IMR-90 (cell line): ENCODE data around the gene DLK2. TPM values are rescaled to one million over a fixed set of nuclear protein-coding genes. Genes with fewer than 3 reads are reported as not detected.

Experiments used
- ATAC-seq: fragments of 200-7000 bp; cut with Tn5 transposase; 2 replicates; pipeline ENCODE4 v1.9.1; 2020; ENCODE audit warnings: low read depth, mild to moderate bottlenecking, moderate library complexity
- BruUV-seq: library from RNA; stranded (reverse); fragments of 400-500 nt; replicated peaks from 2 replicates; lab custom pipeline; 2021; lab: Mats Ljungman, UMichigan
- CTCF ChIA-PET: fragments of 300-600 bp; formaldehyde crosslinking; extraction: SDS; loops from one replicate; lab custom pipeline; 2021; ENCODE audit warnings: antibody characterized with exemption; lab: Yijun Ruan, JAX
- POLR2A ChIA-PET: fragments of 300-600 bp; sonication (Branson Sonifier 250); formaldehyde crosslinking; loops from one replicate; lab custom pipeline; 2022; ENCODE audit warnings: antibody characterized with exemption; ENCODE audit not compliant: unreplicated experiment; lab: Charles Lee
- DNase-seq: peaks from one replicate; pipeline ENCODE4 v3.0.0; 2013
- H2AFZ ChIP-seq: replicated peaks from 2 replicates; pipeline ENCODE3; 2013; ENCODE audit warnings: low read length, mild to moderate bottlenecking; ENCODE audit not compliant: poor library complexity
- H2AK5ac ChIP-seq: 2 replicates; pipeline ENCODE4 v1.6.1; 2013; ENCODE audit warnings: low read depth, low read length, inconsistent platforms
- H2AK9ac ChIP-seq: replicated peaks from 2 replicates; pipeline ENCODE3; 2013; ENCODE audit warnings: mild to moderate bottlenecking, low read depth, low read length, moderate library complexity; ENCODE audit not compliant: poor library complexity
- H2BK120ac ChIP-seq: 2 replicates; pipeline ENCODE4 v1.6.1; 2013; ENCODE audit warnings: low read depth, low read length, inconsistent platforms
- H2BK15ac ChIP-seq: 3 replicates; pipeline ENCODE4 v1.6.1; 2013; ENCODE audit warnings: low read depth, low read length, inconsistent platforms
- H2BK20ac ChIP-seq: 2 replicates; pipeline ENCODE4 v1.6.1; 2013; ENCODE audit warnings: low read depth, mild to moderate bottlenecking, inconsistent platforms, low read length, moderate library complexity
- H2BK5ac ChIP-seq: 2 replicates; pipeline ENCODE4 v1.6.1; 2013; ENCODE audit warnings: mild to moderate bottlenecking, low read depth, low read length, inconsistent platforms; ENCODE audit not compliant: poor library complexity, severe bottlenecking
- H3K14ac ChIP-seq: replicated peaks from 2 replicates; pipeline ENCODE4 v1.6.1; 2013; ENCODE audit warnings: low read depth, low read length, inconsistent platforms
- H3K18ac ChIP-seq: 2 replicates; pipeline ENCODE4 v1.6.1; 2013; ENCODE audit warnings: low read depth, low read length, control low read depth
- H3K23ac ChIP-seq: 2 replicates; pipeline ENCODE4 v1.6.1; 2013; ENCODE audit warnings: low read depth, low read length, inconsistent platforms
- H3K27ac ChIP-seq: 2 replicates; pipeline ENCODE4 v1.5.1; 2013; ENCODE audit warnings: mild to moderate bottlenecking, control low read depth, low read length; ENCODE audit not compliant: insufficient read depth
- H3K27me3 ChIP-seq: 2 replicates; pipeline ENCODE4 v1.6.1; 2013; ENCODE audit warnings: low read length; ENCODE audit not compliant: control insufficient read depth, insufficient read depth
- H3K36me3 ChIP-seq: 2 replicates; pipeline ENCODE4 v1.6.1; 2013; ENCODE audit warnings: low read length, mixed read lengths; ENCODE audit not compliant: control insufficient read depth, insufficient read depth
- H3K4ac ChIP-seq: 2 replicates; pipeline ENCODE4 v1.6.1; 2013; ENCODE audit warnings: low read depth, low read length, inconsistent platforms
- H3K4me1 ChIP-seq: 2 replicates; pipeline ENCODE4 v1.6.1; 2013; ENCODE audit warnings: low read length, mixed read lengths; ENCODE audit not compliant: control insufficient read depth, insufficient read depth
- H3K4me2 ChIP-seq: 2 replicates; pipeline ENCODE4 v1.6.1; 2013; ENCODE audit warnings: low read depth, mild to moderate bottlenecking, control low read depth, low read length, moderate library complexity
- H3K4me3 ChIP-seq: 2 replicates; pipeline ENCODE4 v1.5.1; 2013; ENCODE audit warnings: low read depth, mild to moderate bottlenecking, control low read depth, low read length, moderate library complexity; ENCODE audit not compliant: insufficient read depth
- H3K56ac ChIP-seq: 2 replicates; pipeline ENCODE4 v1.6.1; 2013; ENCODE audit warnings: low read length, inconsistent platforms; ENCODE audit not compliant: insufficient read depth; ENCODE audit errors: extremely low read depth
- H3K79me1 ChIP-seq, 2 experiments: 2 replicates each; pipeline ENCODE4 v1.6.1; 2013; ENCODE audit warnings: low read length in 2 of 2, inconsistent platforms in 1 of 2, low read depth in 1 of 2
- H3K9ac ChIP-seq: 2 replicates; pipeline ENCODE4 v1.6.1; 2013; ENCODE audit warnings: low read depth, low read length, control low read depth
- H3K9me1 ChIP-seq: 2 replicates; pipeline ENCODE4 v1.6.1; 2013; ENCODE audit warnings: low read length, inconsistent platforms; ENCODE audit not compliant: insufficient read depth
- H3K9me3 ChIP-seq: 2 replicates; pipeline ENCODE4 v1.6.1; 2013; ENCODE audit warnings: low read length; ENCODE audit not compliant: control insufficient read depth, insufficient read depth
- H4K20me1 ChIP-seq: 2 replicates; pipeline ENCODE4 v1.6.1; 2013; ENCODE audit warnings: low read length, inconsistent platforms; ENCODE audit not compliant: insufficient read depth
- H4K5ac ChIP-seq: 2 replicates; pipeline ENCODE4 v1.6.1; 2013; ENCODE audit warnings: mild to moderate bottlenecking, low read depth, low read length, control low read depth
- H4K8ac ChIP-seq, 2 experiments: 2 replicates each; pipeline ENCODE4 v1.6.1; 2013; ENCODE audit warnings: low read depth in 2 of 2, low read length in 2 of 2, control low read depth in 1 of 2, inconsistent platforms in 1 of 2
- H4K91ac ChIP-seq: 2 replicates; pipeline ENCODE4 v1.6.1; 2013; ENCODE audit warnings: low read depth, low read length, inconsistent platforms; ENCODE audit not compliant: insufficient read depth
- BHLHE40 ChIP-seq: fragments of 150-350 bp; IDR thresholded peaks from 2 replicates; pipeline ENCODE4 v1.6.1; 2016; ENCODE audit warnings: mild to moderate bottlenecking, low read depth, low read length
- CEBPB ChIP-seq: IDR thresholded peaks from 2 replicates; pipeline ENCODE4 v1.6.1; 2012; ENCODE audit warnings: low read depth, low read length, improper control_type of control experiment
- MAZ ChIP-seq: IDR thresholded peaks from 2 replicates; pipeline ENCODE4 v1.6.1; 2012; ENCODE audit warnings: low read depth, mild to moderate bottlenecking, low read length, improper control_type of control experiment, moderate library complexity, borderline replicate concordance
- NFE2L2 ChIP-seq: fragments of 150-350 bp; IDR thresholded peaks from 2 replicates; pipeline ENCODE4 v1.6.1; 2016; ENCODE audit warnings: low read depth, mild to moderate bottlenecking, low read length
- RAD21 ChIP-seq: IDR thresholded peaks from 2 replicates; pipeline ENCODE4 v1.6.1; 2012; ENCODE audit warnings: low read length, improper control_type of control experiment
- SMC3 ChIP-seq: fragments of 150-350 bp; IDR thresholded peaks from 2 replicates; pipeline ENCODE4 v1.6.1; 2016; ENCODE audit warnings: low read depth, mild to moderate bottlenecking, antibody characterized with exemption, low read length, moderate library complexity
- USF2 ChIP-seq: fragments of 150-350 bp; IDR thresholded peaks from 2 replicates; pipeline ENCODE4 v1.6.1; 2017; ENCODE audit warnings: mild to moderate bottlenecking, antibody characterized with exemption, low read length, low read depth
- WGBS, 2 experiments: methylation state at CpG; one replicate each; pipeline versions ENCODE4 v1.1.5 to v1.1.7; 2013; ENCODE audit warnings: missing lambda C conversion rate in 2 of 2; ENCODE audit not compliant: insufficient read length in 1 of 2; ENCODE audit errors: extremely low coverage in 2 of 2; 5-methylcytosine and 5-hydroxymethylcytosine counted together
- dilution Hi-C: fragments of 300-500 bp; cut with HindIII; formaldehyde crosslinking; loops from one replicate; pipeline ENCODE4 v1.14.3; 2018; ENCODE audit warnings: low sequenced_read_pairs; ENCODE audit not compliant: unreplicated experiment
- in situ Hi-C: fragments of 300-500 bp; cut with MboI; formaldehyde crosslinking; loops from 3 replicates; pipeline ENCODE4 v1.14.3; 2019; ENCODE audit warnings: low sequenced_read_pairs, inconsistent platforms, mixed read lengths
- intact Hi-C: fragments of 100-400 bp; cut with micrococcal nuclease; formaldehyde crosslinking; loops from 2 replicates; pipeline ENCODE4 v1.10.0; 2022
- polyA plus RNA-seq, 3 experiments: library from polyadenylated mRNA; depleted of rRNA; stranded (reverse); fragments of >200 nt; gene quantifications; 2 replicates each; pipeline ENCODE4 v1.2.3, GENCODE V29; 2012; ENCODE audit warnings: low replicate concordance in 1 of 3
- total RNA-seq: library from RNA; depleted of rRNA; stranded (reverse); fragments of >200 nt; gene quantifications from 2 replicates; pipeline ENCODE4 v1.2.3, GENCODE V29; 2012

Gene DLK2
- total and polyA plus RNA-seq, 2 of the 4 experiments (the other 2 are of a cell fraction), result 0.90 to 2.8 TPM

GRCh38 chr6:43497689-43498088 is 42.3 kb upstream of the DLK2 start:
- no peak overlapping the region for H2AFZ ChIP-seq
- H3K4ac ChIP-seq, result peak overlapping the region; percentile 11; the same call in 1 of the 2 replicates
- H3K4me1 ChIP-seq, result peaks cover 38% of the 10 kb centered on the region
- no peak overlapping the region for H3K27ac ChIP-seq
- in situ Hi-C loops, result loop anchor here (5.0 to 10.0 kb wide), 2 partner anchors 35 to 53 kb away; no protein-coding TSS in a partner anchor
- intact Hi-C loops, result loop anchor here (5.0 kb wide), 1 partner anchor 130 kb away; the partner anchor contains the start of gene ZNF318
- no peak for DNase-seq
- TF ChIP-seq RAD21 (no peak), SMC3 (no peak), BHLHE40 (no peak), MAZ (no peak), NFE2L2 (no peak), USF2 (no peak), CEBPB (no peak)
- no peak for ATAC-seq
- no peak overlapping the region for H3K4me2 ChIP-seq
- H4K91ac ChIP-seq, result no peak overlapping the region; the same call in 1 of the 2 replicates
- peaks cover 36% of the 10 kb centered on the region for H3K36me3 ChIP-seq
- POLR2A ChIA-PET, result no interaction called here
- peaks cover 19% of the 10 kb centered on the region; the same call in 1 of the 2 replicates for H4K20me1 ChIP-seq
- dilution Hi-C loops, result no loop called here
- CTCF ChIA-PET, result no interaction called here
- no peak overlapping the region for H2BK20ac ChIP-seq
- no peak overlapping the region for H2AK9ac ChIP-seq
- H3K27me3 ChIP-seq, result no peaks in the 10 kb centered on the region
- H2BK5ac ChIP-seq, result no peak overlapping the region
- no TSS peak for BruUV-seq
- no peak overlapping the region for H3K18ac ChIP-seq
- no peaks in the 10 kb centered on the region for H3K9me3 ChIP-seq
- no peak overlapping the region for H2BK120ac ChIP-seq
- peaks cover 26% of the 10 kb centered on the region for H3K9me1 ChIP-seq
- no peak overlapping the region for H4K5ac ChIP-seq
- H3K23ac ChIP-seq, result no peak overlapping the region
- peaks cover 26 to 50% of the 10 kb centered on the region in 2 experiments for H3K79me1 ChIP-seq
- WGBS, 2 experiments, result 100% methylated on average over 8 of the region's 12 CpGs; no CpG with 5 or more reads in 1 of the 2 experiments
- no peak overlapping the region for H3K4me3 ChIP-seq
- 0 out of 2 replicates have a peak overlapping the region, but pooled peaks have one; percentile 5 for H3K14ac ChIP-seq
- H3K9ac ChIP-seq, result no peak overlapping the region
- no peak overlapping the region for H3K56ac ChIP-seq
- no peak overlapping the region; a peak in 1 of 4 replicates for H4K8ac ChIP-seq
- no peak overlapping the region for H2BK15ac ChIP-seq
- H2AK5ac ChIP-seq, result peak overlapping the region; percentile 76
